ENCODE measurements around the gene COPS8. TPM values are rescaled to one million over a fixed set of nuclear protein-coding genes. Genes with fewer than 3 reads are reported as not detected.

The COPS8 gene
- total and polyA plus RNA-seq, 2 of the 4 experiments (the other 2 are of a cell fraction): 47.0 to 64.9 TPM

GRCh38 chr2:237068005-237068576 lies 17.6 kb upstream of the COPS8 start:
- H3K36me3 ChIP-seq (ENCODE audit: control insufficient read depth, insufficient read depth, low read length): no peaks in the 10 kb centered on the region
- no peaks in the 10 kb centered on the region for H3K9me3 ChIP-seq (ENCODE audit: control insufficient read depth, insufficient read depth, low read length)
- in situ Hi-C loops (cut with MboI; ENCODE audit: low sequenced_read_pairs): loop anchor here (10.0 kb wide), 1 partner anchor 1283 kb away; no protein-coding TSS in a partner anchor
- no TSS peak for BruUV-seq (replicated peaks)
- no peak overlapping the region for H2BK15ac ChIP-seq (ENCODE audit: low read depth, low read length)
- H3K4me3 ChIP-seq (ENCODE audit: insufficient read depth, low read depth, low read length): no peak overlapping the region
- peaks cover 2% of the 10 kb centered on the region for H3K4me1 ChIP-seq (ENCODE audit: control insufficient read depth, insufficient read depth, low read length)
- TF ChIP-seq CEBPB (IDR thresholded peaks at IDR 0.05; ENCODE audit: low read depth, low read length): no peak
- no peak for TF ChIP-seq RCOR1 (IDR thresholded peaks at IDR 0.05; ENCODE audit: insufficient replicate concordance, low read length)
- no peak for TF ChIP-seq POLR2A (IDR thresholded peaks at IDR 0.05; ENCODE audit: low read depth, low read length)
- no peak for TF ChIP-seq RAD21 (IDR thresholded peaks at IDR 0.05; ENCODE audit: low read length)
- TF ChIP-seq USF2 (IDR thresholded peaks at IDR 0.05; ENCODE audit: low read depth, low read length): no peak
- peaks cover 7% of the 10 kb centered on the region for H3K9me1 ChIP-seq (ENCODE audit: insufficient read depth, low read length)
- H3K4me2 ChIP-seq (ENCODE audit: low read depth, low read length): peak overlapping the region; percentile 82; the same call in 1 of the 2 replicates
- H2AK9ac ChIP-seq (replicated peaks; ENCODE audit: low read depth, low read length, poor library complexity): no peak overlapping the region
- no peak overlapping the region for H4K5ac ChIP-seq (ENCODE audit: low read depth, low read length)
- intact Hi-C loops (cut with micrococcal nuclease): no loop called here
- WGBS, 2 experiments (ENCODE audit: extremely low coverage in 2 of 2, insufficient read length in 1 of 2): 35% methylated on average over 2 of the region's 3 CpGs; no CpG with 5 or more reads in 1 of the 2 experiments
- no peak overlapping the region for H3K56ac ChIP-seq (ENCODE audit: extremely low read depth, insufficient read depth, low read length)
- H2AFZ ChIP-seq (replicated peaks; ENCODE audit: low read length, poor library complexity): no peak overlapping the region
- CTCF ChIA-PET: interaction anchor here (1.0 kb wide), 2 partner anchors 18 to 719 kb away, joined by 3 to 4 read pairs; partner anchors contain the start of gene COPS8
- no peak overlapping the region for H2BK120ac ChIP-seq (ENCODE audit: low read depth, low read length)
- ATAC-seq (ENCODE audit: low read depth) (peak; percentile 66; the same call in 1 of the 2 replicates), DNase-seq (no peak)
- H3K14ac ChIP-seq (replicated peaks; ENCODE audit: low read depth, low read length): no peak overlapping the region
- POLR2A ChIA-PET (ENCODE audit: unreplicated experiment): interaction anchor here (0.6 kb wide), 1 partner anchor 39 kb away, joined by 20 read pairs; no protein-coding TSS in a partner anchor
- no peak overlapping the region for H3K4ac ChIP-seq (ENCODE audit: low read depth, low read length)
- H3K9ac ChIP-seq (ENCODE audit: low read depth, low read length): no peak overlapping the region
- no peak overlapping the region for H2BK5ac ChIP-seq (ENCODE audit: low read depth, low read length, poor library complexity, severe bottlenecking)
- H3K27ac ChIP-seq (ENCODE audit: insufficient read depth, low read length): no peak overlapping the region; the same call in 1 of the 2 replicates
- H3K18ac ChIP-seq (ENCODE audit: low read depth, low read length): peak overlapping the region; percentile 38; the same call in 1 of the 2 replicates
- peaks cover 0 to 9% of the 10 kb centered on the region in 2 experiments; a peak in 2 of 4 replicates for H3K79me1 ChIP-seq (ENCODE audit: low read depth in 1 of 2, low read length in 2 of 2)
- H2BK20ac ChIP-seq (ENCODE audit: low read depth, low read length): no peak overlapping the region
- H4K20me1 ChIP-seq (ENCODE audit: insufficient read depth, low read length): no peaks in the 10 kb centered on the region
- dilution Hi-C loops (cut with HindIII; ENCODE audit: low sequenced_read_pairs, unreplicated experiment): no loop called here
- no peak overlapping the region for H4K91ac ChIP-seq (ENCODE audit: insufficient read depth, low read depth, low read length)
- no peak overlapping the region for H4K8ac ChIP-seq (ENCODE audit: low read depth in 2 of 2, low read length in 2 of 2)
- no peaks in the 10 kb centered on the region for H3K27me3 ChIP-seq (ENCODE audit: control insufficient read depth, insufficient read depth, low read length)
- no peak overlapping the region for H2AK5ac ChIP-seq (ENCODE audit: low read depth, low read length)
- H3K23ac ChIP-seq (ENCODE audit: low read depth, low read length): no peak overlapping the region
